Smooth muscle cell (in vitro differentiated cells): ENCODE measurements around the gene LILRA5. TPM values are rescaled to one million over a fixed set of nuclear protein-coding genes. Genes with fewer than 3 reads are reported as not detected.
A peak's percentile ranks its signal among the peaks of the same experiment; 100 is the strongest.

Source experiments
- DNase-seq: peaks from one replicate; lab custom pipeline; 2025; ENCODE audit not compliant: unreplicated experiment; lab: John Stamatoyannopoulos, UW
- H2AFZ ChIP-seq: fragments of 200-600 bp; sonication (generic); 2 replicates; pipeline ENCODE4 v1.6.0; 2016; ENCODE audit warnings: antibody characterized with exemption, low read depth, mild to moderate bottlenecking
- H3F3A ChIP-seq: fragments of 200-600 bp; sonication (generic); 2 replicates; pipeline ENCODE4 v1.6.0; 2017; ENCODE audit warnings: antibody characterized with exemption, low read depth
- H3K27ac ChIP-seq: fragments of 200-600 bp; sonication (generic); 2 replicates; pipeline ENCODE4 v1.5.1; 2016; ENCODE audit warnings: low read depth, mild to moderate bottlenecking
- H3K27me3 ChIP-seq: fragments of 200-600 bp; sonication (generic); 2 replicates; pipeline ENCODE4 v1.6.1; 2016; ENCODE audit warnings: low read depth, mild to moderate bottlenecking
- H3K36me3 ChIP-seq: fragments of 200-600 bp; sonication (generic); 2 replicates; pipeline ENCODE4 v1.5.1; 2016; ENCODE audit warnings: low read depth
- H3K4me1 ChIP-seq: fragments of 200-600 bp; sonication (generic); 2 replicates; pipeline ENCODE4 v1.5.1; 2016; ENCODE audit warnings: low read depth
- H3K4me2 ChIP-seq: fragments of 200-600 bp; sonication (generic); 2 replicates; pipeline ENCODE4 v1.6.0; 2016; ENCODE audit warnings: mild to moderate bottlenecking
- H3K4me3 ChIP-seq: fragments of 200-600 bp; sonication (generic); 2 replicates; pipeline ENCODE4 v1.5.1; 2016; ENCODE audit warnings: mild to moderate bottlenecking
- H3K79me2 ChIP-seq: fragments of 200-600 bp; sonication (generic); 2 replicates; pipeline ENCODE4 v1.6.0; 2016; ENCODE audit warnings: low read depth, mild to moderate bottlenecking
- H3K9ac ChIP-seq: fragments of 200-600 bp; sonication (generic); 2 replicates; pipeline ENCODE4 v1.6.0; 2016; ENCODE audit warnings: low read depth
- H3K9me3 ChIP-seq: fragments of 200-600 bp; sonication (generic); replicated peaks from 2 replicates; pipeline ENCODE4 v1.5.1; 2016; ENCODE audit warnings: low read depth
- H4K20me1 ChIP-seq: fragments of 200-600 bp; sonication (generic); 2 replicates; pipeline ENCODE4 v1.6.0; 2016; ENCODE audit warnings: low read depth
- WGBS: methylation state at CpG from one replicate; pipeline ENCODE4 v1.1.7; 2016; ENCODE audit warnings: low lambda C conversion rate; 5-methylcytosine and 5-hydroxymethylcytosine counted together
- polyA plus RNA-seq: library from polyadenylated mRNA; unstranded; fragments of >200 nt; fragmentation: Nextera tagmentation; extraction: Ambion mirVana; gene quantifications from 2 replicates; pipeline ENCODE4 v1.2.1, GENCODE V29; 2016
- total RNA-seq: library from RNA; depleted of rRNA; stranded (reverse); fragments of >200 nt; gene quantifications from 2 replicates; pipeline ENCODE4 v1.2.3, GENCODE V29; 2014
- TF ChIP-seq, protein P1 (sequence below): fragments of 200-600 bp; sonication (generic); IDR thresholded peaks from 2 replicates; pipeline ENCODE4 v1.5.1; 2017; ENCODE audit warnings: borderline replicate concordance, mild to moderate bottlenecking, antibody characterized with exemption; ENCODE audit not compliant: insufficient read depth, poor library complexity, severe bottlenecking

The LILRA5 gene
- total and polyA plus RNA-seq, 2 experiments from 2014 or later = not detected

DNA sequence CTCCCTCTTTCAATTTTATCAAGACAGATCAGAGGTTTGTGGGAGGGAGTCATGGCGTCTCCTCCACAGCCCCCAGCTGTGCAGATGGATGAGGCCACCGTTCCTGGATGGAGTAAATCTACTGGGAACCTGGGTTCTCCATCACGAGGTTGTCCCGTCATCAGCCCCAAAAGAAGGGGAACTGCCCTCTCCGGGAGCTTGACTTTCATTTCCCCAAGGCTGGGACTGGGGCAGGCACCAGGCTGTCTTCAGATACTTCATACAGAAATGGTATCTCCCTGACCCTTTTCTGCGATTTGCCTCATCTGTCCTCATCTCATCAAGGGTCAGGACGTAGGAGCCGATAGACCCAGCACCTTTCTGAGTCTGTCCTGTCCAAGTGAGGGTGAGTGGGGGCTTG, 41.9 kb downstream of the LILRA5 start:
- no peak overlapping the region for H3K9ac ChIP-seq
- H3K4me1 ChIP-seq = no peaks in the 10 kb centered on the region
- H3K27me3 ChIP-seq = peaks cover 9% of the 10 kb centered on the region
- WGBS = 79% methylated on average over 8 of the region's 8 CpGs
- H3K4me2 ChIP-seq = no peak overlapping the region
- no peaks in the 10 kb centered on the region for H3K36me3 ChIP-seq
- no peaks in the 10 kb centered on the region for H3K79me2 ChIP-seq
- H2AFZ ChIP-seq = no peak overlapping the region
- no peak for DNase-seq
- TF ChIP-seq, protein P1, sequence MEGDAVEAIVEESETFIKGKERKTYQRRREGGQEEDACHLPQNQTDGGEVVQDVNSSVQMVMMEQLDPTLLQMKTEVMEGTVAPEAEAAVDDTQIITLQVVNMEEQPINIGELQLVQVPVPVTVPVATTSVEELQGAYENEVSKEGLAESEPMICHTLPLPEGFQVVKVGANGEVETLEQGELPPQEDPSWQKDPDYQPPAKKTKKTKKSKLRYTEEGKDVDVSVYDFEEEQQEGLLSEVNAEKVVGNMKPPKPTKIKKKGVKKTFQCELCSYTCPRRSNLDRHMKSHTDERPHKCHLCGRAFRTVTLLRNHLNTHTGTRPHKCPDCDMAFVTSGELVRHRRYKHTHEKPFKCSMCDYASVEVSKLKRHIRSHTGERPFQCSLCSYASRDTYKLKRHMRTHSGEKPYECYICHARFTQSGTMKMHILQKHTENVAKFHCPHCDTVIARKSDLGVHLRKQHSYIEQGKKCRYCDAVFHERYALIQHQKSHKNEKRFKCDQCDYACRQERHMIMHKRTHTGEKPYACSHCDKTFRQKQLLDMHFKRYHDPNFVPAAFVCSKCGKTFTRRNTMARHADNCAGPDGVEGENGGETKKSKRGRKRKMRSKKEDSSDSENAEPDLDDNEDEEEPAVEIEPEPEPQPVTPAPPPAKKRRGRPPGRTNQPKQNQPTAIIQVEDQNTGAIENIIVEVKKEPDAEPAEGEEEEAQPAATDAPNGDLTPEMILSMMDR = no peak
- no peak overlapping the region for H3K4me3 ChIP-seq
- H3K27ac ChIP-seq = no peak overlapping the region
- no peaks in the 10 kb centered on the region for H4K20me1 ChIP-seq
- H3F3A ChIP-seq = no peaks in the 10 kb centered on the region
- no peaks in the 10 kb centered on the region for H3K9me3 ChIP-seq

DNA sequence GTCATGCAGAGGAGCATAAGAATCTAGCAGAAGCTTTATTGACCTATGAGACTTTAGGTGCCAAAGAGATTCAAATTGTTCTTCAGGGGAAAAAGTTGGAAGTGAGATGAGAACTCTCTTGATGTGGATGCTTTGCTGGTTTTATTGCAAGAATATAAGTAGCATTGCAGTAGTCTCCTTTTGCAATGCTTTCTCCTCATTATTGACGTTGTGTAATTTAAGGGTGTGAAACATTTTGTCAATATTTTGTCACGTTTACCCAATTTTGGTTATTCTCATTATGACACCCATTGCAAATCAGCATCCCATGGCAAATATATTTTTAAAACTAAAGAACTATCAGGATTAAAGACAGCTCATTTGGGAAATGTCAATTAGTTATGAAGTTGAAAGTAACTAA, 44.0 kb downstream of the LILRA5 start:
- no peaks in the 10 kb centered on the region for H3K4me1 ChIP-seq
- no peaks in the 10 kb centered on the region for H3K9me3 ChIP-seq
- no peak overlapping the region for H3K4me2 ChIP-seq
- peaks cover 9% of the 10 kb centered on the region for H3K27me3 ChIP-seq
- no peaks in the 10 kb centered on the region for H4K20me1 ChIP-seq
- no peak overlapping the region for H3K27ac ChIP-seq
- no peak overlapping the region for H2AFZ ChIP-seq
- TF ChIP-seq, protein P1 = no peak
- H3F3A ChIP-seq = no peaks in the 10 kb centered on the region
- no peaks in the 10 kb centered on the region for H3K79me2 ChIP-seq
- H3K36me3 ChIP-seq = no peaks in the 10 kb centered on the region
- H3K4me3 ChIP-seq = no peak overlapping the region
- no peak for DNase-seq
- 59% methylated on average over 2 of the region's 2 CpGs for WGBS
- H3K9ac ChIP-seq = no peak overlapping the region

DNA sequence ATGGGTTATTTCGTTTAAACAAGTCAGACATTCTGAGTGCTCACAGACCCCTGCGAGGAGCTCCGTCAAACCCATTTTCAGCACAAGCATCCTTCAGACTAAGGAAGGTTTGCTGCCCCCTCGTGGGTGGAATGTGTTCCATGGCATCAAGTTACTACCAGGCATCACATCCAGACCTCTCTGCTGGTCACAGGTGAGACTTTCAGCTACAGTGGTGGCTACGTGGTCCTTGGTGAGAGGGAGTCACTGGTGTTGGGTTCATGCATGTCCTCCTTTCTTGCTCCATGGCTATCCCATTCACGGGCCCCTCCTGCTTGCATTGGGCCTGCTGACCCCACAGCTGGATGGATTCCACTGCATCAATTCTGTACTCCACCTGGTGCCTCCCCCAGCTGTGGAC, 46.8 kb downstream of the LILRA5 start:
- H3K9ac ChIP-seq = no peak overlapping the region
- H3K4me1 ChIP-seq = no peaks in the 10 kb centered on the region
- WGBS = 12% methylated on average over 6 of the region's 6 CpGs
- H3K4me3 ChIP-seq = no peak overlapping the region
- no peak overlapping the region for H2AFZ ChIP-seq
- TF ChIP-seq, protein P1 = peak; percentile 73
- peak; percentile 7 for DNase-seq
- H3K27ac ChIP-seq = no peak overlapping the region
- no peak overlapping the region for H3K4me2 ChIP-seq
- no peaks in the 10 kb centered on the region for H3F3A ChIP-seq
- H3K9me3 ChIP-seq = no peaks in the 10 kb centered on the region
- no peaks in the 10 kb centered on the region for H4K20me1 ChIP-seq
- no peaks in the 10 kb centered on the region for H3K79me2 ChIP-seq
- H3K36me3 ChIP-seq = no peaks in the 10 kb centered on the region
- peaks cover 9% of the 10 kb centered on the region for H3K27me3 ChIP-seq

DNA sequence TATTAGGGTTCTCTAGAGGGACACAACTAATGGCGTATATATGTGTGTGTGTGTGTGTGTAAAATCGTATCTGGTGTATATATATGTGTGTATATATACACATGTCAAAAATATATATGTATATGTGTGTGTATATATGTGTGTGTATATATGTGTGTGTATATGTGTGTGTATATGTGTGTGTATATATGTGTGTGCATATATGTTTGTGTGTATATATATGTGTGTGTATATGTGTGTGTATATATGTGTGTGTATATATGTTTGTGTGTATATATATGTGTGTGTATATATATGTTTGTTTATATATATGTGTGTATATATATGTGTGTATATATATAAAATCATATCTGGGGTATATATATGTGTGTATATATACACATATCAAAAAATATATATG, 50.5 kb downstream of the LILRA5 start:
- Histone ChIP-seq H3K79me2 (no peaks in the 10 kb centered on the region), H3K4me3 (no peak overlapping the region), H3K4me2 (no peak overlapping the region), H2AFZ (no peak overlapping the region), H3K9ac (no peak overlapping the region), H3K36me3 (no peaks in the 10 kb centered on the region), H3F3A (no peaks in the 10 kb centered on the region), H3K27ac (no peak overlapping the region), H3K27me3 (peaks cover under 1% of the 10 kb centered on the region), H4K20me1 (no peaks in the 10 kb centered on the region), H3K9me3 (no peaks in the 10 kb centered on the region), H3K4me1 (no peaks in the 10 kb centered on the region)
- DNase-seq = no peak
- WGBS = 92% methylated on average over 2 of the region's 2 CpGs
- TF ChIP-seq, protein P1 = no peak
